Measurements from ENCODE around the gene TEAD1.

GRCh38 chr11:12824281-12825041, 150.2 kb downstream of the TEAD1 start:
- TF ChIP-seq CTCF (IDR thresholded peaks at IDR 0.05; ENCODE audit: poor library complexity, severe bottlenecking), result no peak
- no peak for TF ChIP-seq MXI1 (conservative IDR thresholded peaks at IDR 0.05; ENCODE audit: poor library complexity, severe bottlenecking)
- no peak for TF ChIP-seq EZH2 (IDR thresholded peaks at IDR 0.05; ENCODE audit: borderline replicate concordance, insufficient read depth, low read length, poor library complexity, severe bottlenecking)
- no peak for TF ChIP-seq POLR2AphosphoS5 (IDR thresholded peaks at IDR 0.05)

Data from neural cell (in vitro differentiated cells).